ENCODE results near the gene ZNF469.

ZNF469 gene

DNA sequence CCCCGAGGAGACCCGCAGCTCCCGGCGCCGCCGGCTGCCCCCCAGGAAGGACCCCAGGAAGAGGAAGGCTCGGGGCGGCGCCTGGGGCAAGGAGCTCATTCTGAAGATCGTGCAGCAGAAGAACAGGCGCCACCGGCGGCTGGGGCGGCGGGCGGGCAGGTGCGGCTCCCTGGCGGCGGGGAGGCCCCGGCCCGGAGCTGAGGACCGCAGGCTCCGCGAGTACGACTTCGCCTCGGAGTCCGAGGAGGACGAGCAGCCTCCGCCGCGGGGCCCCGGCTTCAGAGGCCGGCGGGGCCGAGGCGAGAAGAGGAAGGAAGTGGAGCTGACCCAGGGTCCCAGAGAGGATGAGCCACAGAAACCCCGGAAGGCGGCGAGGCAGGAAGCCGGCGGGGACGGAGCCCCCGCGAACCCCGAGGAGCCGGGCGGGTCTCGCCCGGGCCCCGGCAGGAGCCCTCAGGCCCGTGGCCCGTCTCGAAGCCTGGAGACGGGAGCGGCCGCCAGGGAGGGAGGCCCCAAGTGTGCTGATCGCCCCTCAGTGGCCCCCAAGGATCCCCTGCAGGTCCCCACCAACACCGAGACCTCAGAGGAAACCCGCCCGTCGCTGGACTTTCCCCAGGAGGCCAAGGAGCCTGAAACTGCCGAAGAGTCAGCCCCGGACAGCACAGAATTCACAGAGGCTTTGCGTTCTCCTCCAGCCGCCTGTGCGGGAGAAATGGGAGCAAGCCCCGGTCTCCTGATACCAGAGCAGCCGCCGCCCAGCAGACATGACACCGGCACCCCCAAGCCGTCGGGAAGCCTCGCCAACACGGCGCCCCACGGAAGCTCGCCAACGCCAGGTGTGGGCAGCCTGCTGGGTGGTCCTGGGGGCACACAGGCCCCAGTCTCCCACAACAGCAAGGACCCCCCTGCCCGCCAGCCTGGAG is 48.0 kb downstream of the ZNF469 start:
- DNase-seq: peak; percentile 40

DNA sequence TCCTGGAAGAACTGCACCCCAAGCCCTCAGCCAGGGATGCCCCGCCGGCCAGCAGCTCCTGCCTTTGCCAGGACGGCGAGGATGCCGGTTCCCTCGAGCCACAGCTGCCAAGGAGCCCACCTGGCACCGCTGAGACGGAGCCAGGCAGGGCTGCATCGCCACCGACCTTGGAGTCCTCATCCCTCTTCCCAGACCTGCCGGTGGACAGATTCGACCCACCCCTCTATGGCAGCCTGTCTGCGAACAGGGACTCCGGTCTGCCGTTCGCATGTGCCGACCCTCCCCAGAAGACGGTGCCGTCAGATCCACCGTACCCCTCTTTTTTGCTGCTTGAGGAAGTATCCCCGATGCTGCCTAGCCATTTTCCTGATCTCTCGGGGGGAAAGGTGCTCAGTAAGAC is 48.9 kb downstream of the ZNF469 start:
- DNase-seq: no peak

- DNase-seq: no peak
These were observed 49.4 kb downstream of the ZNF469 start for GRCh38 chr16:88432174-88432573.
